ENCODE measurements around the gene ACTG1.
"Not testable (repeated sequence)": the region's sequence is repeated elsewhere in the genome, so short reads cannot be mapped to it uniquely, and the experiment has no call there.

Gene ACTG1

DNA sequence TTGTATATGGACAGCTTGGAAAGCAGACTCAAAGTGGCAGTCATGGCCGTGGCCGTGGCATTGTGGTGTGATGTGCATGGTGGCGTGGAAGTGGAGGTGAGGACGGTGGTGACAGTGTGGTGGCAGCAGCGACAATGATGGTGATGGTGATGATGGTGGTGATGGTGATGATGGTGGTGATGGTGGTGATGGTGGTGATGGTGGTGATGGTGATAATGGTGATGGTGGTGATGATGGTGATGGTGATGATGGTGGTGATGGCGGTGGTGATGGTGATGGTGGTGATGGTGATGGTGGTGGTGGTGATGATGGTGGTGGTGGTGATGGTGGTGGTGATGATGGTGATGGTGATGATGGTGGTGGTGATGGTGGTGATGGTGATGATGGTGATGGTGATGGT is 18.4 kb upstream of the ACTG1 start:
- H3K27me3 ChIP-seq (ENCODE audit: control insufficient read depth in 1 of 2, insufficient read depth in 2 of 2, low read length in 2 of 2): peaks cover 33 to 42% of the 10 kb centered on the region in 2 donors

DNA sequence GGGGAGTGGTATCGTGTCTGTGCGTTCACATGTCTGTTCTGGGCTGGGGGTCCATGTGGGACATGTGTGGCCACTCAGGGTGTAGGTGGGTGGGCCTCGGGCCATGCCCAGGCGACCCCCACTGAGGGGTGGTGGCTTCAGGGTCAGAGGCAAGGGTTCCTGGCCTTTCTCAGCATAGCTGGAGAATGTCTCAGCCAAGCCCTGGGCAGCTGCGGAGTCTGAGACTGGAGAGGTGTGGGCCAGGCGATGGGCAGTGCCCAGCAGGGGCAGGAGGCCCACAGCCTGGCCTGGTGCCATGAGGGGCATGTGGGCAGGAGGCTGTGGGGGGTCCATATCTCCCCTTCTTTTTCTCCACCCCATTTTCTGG is 16.8 kb upstream of the ACTG1 start:
- Histone ChIP-seq H3K27ac (ENCODE audit: low read length) (no peak overlapping the region), H3K27me3 (ENCODE audit: control insufficient read depth in 1 of 2, insufficient read depth in 2 of 2, low read length in 2 of 2) (peaks cover 34 to 41% of the 10 kb centered on the region in 2 donors), H3K36me3 (ENCODE audit: control insufficient read depth in 2 of 2, insufficient read depth in 2 of 2, low read length in 2 of 2) (no peaks in the 10 kb centered on the region), H3K4me3 (ENCODE audit: low read length in 2 of 2) (no peak overlapping the region), H3K4me1 (ENCODE audit: control insufficient read depth, insufficient read depth, low read length) (peaks cover 4% of the 10 kb centered on the region), H3K9ac (ENCODE audit: low read length in 2 of 2) (no peak overlapping the region), H3K9me3 (ENCODE audit: control insufficient read depth in 2 of 2, low read length in 2 of 2) (no peaks in the 10 kb centered on the region)

More for the DNA sequence above, 18.4 kb upstream of the ACTG1 start:
- H3K9ac ChIP-seq (ENCODE audit: low read length in 2 of 2); H3K27ac ChIP-seq (ENCODE audit: low read length); H3K4me3 ChIP-seq (ENCODE audit: low read length in 2 of 2); H3K4me1 ChIP-seq (ENCODE audit: control insufficient read depth, insufficient read depth, low read length); H3K9me3 ChIP-seq (ENCODE audit: control insufficient read depth in 2 of 2, low read length in 2 of 2); H3K36me3 ChIP-seq (ENCODE audit: control insufficient read depth in 2 of 2, insufficient read depth in 2 of 2, low read length in 2 of 2): not testable (repeated sequence)

DNA sequence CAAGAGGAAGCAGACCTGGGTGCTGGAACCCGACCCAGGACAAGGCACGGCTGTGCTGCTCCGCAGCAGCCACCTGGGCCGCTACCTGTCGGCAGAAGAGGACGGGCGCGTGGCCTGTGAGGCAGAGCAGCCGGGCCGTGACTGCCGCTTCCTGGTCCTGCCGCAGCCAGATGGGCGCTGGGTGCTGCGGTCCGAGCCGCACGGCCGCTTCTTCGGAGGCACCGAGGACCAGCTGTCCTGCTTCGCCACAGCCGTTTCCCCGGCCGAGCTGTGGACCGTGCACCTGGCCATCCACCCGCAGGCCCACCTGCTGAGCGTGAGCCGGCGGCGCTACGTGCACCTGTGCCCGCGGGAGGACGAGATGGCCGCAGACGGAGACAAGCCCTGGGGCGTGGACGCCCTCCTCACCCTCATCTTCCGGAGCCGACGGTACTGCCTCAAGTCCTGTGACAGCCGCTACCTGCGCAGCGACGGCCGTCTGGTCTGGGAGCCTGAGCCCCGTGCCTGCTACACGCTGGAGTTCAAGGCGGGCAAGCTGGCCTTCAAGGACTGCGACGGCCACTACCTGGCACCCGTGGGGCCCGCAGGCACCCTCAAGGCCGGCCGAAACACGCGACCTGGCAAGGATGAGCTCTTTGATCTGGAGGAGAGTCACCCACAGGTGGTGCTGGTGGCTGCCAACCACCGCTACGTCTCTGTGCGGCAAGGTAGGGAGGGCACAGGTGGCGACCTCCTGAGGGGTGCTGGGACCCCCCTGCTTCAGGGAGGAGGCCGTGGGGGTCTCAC is 16.2 kb upstream of the ACTG1 start:
- no peaks in the 10 kb centered on the region for H3K36me3 ChIP-seq (ENCODE audit: control insufficient read depth in 2 of 2, insufficient read depth in 2 of 2, low read length in 2 of 2)
- H3K27ac ChIP-seq (ENCODE audit: low read length): no peak overlapping the region
- H3K9ac ChIP-seq (ENCODE audit: low read length in 2 of 2): no peak overlapping the region
- peaks cover 6% of the 10 kb centered on the region for H3K4me1 ChIP-seq (ENCODE audit: control insufficient read depth, insufficient read depth, low read length)
- no peaks in the 10 kb centered on the region for H3K9me3 ChIP-seq (ENCODE audit: control insufficient read depth in 2 of 2, low read length in 2 of 2)
- H3K27me3 ChIP-seq (ENCODE audit: control insufficient read depth in 1 of 2, insufficient read depth in 2 of 2, low read length in 2 of 2): peaks cover 38 to 41% of the 10 kb centered on the region in 2 donors
- H3K4me3 ChIP-seq (ENCODE audit: low read length in 2 of 2): no peak overlapping the region

DNA sequence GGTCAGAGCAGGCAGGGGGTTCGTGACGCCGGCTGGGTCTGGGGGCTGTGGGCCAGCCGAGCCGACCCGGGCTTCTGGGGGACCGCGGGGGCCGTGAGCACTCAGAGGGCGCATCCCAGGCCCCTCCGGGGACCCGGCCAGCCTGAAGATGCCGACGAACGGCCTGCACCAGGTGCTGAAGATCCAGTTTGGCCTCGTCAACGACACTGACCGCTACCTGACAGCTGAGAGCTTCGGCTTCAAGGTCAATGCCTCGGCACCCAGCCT is 15.7 kb upstream of the ACTG1 start:
- Histone ChIP-seq H3K9ac (ENCODE audit: low read length in 2 of 2) (no peak overlapping the region), H3K27me3 (ENCODE audit: control insufficient read depth in 1 of 2, insufficient read depth in 2 of 2, low read length in 2 of 2) (peaks cover 42 to 43% of the 10 kb centered on the region in 2 donors), H3K36me3 (ENCODE audit: control insufficient read depth in 2 of 2, insufficient read depth in 2 of 2, low read length in 2 of 2) (no peaks in the 10 kb centered on the region), H3K9me3 (ENCODE audit: control insufficient read depth in 2 of 2, low read length in 2 of 2) (no peaks in the 10 kb centered on the region), H3K27ac (ENCODE audit: low read length) (no peak overlapping the region), H3K4me1 (ENCODE audit: control insufficient read depth, insufficient read depth, low read length) (peaks cover 11% of the 10 kb centered on the region), H3K4me3 (ENCODE audit: low read length in 2 of 2) (no peak overlapping the region)

DNA sequence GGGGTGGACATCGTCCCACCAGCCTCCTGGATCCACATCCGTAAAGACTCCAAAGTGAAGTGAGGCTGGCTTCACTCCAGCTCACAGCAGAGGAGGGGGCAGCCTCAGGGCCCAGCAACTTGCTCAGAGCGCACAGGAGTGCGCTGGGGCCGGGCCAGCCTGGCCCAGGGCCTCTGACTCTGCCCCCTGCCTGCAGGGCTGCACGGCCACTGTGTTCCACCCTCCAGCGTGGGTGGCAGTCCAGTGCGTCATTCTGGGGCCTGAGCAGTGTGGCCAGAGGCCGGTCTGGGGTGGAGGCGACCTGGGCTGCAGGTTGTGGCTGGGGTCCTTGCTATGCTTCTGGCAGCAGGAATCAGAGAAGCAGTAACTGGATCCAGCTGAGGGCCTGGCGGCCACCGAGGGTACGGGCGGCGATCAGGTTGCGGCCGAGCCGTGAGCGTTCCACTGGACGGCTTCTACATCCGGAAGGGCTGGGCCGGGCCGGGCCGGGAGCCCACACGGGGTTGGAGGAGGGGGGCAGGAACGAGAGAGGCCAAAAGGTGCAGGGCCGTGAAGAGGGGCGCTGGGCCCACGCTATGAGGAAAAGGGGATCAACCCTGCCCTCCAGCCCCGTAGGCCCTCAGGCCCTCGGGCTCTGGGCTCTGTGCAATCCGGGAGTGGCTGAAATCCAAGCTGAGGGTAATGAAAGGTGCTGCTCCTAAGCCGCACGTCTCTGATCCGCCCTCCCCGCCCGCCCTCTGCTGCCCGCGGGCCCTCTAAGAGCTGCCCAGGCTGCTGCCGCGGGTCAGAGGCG is 15.2 kb upstream of the ACTG1 start, which contains the start of gene FSCN2:
TSS of gene FSCN2 (plus strand) at position 787 of the 793 bp plus-strand sequence. CDS start 155 bp downstream, outside the sequence.
- Histone ChIP-seq H3K9me3 (ENCODE audit: control insufficient read depth in 2 of 2, low read length in 2 of 2) (no peaks in the 10 kb centered on the region), H3K36me3 (ENCODE audit: control insufficient read depth in 2 of 2, insufficient read depth in 2 of 2, low read length in 2 of 2) (no peaks in the 10 kb centered on the region), H3K9ac (ENCODE audit: low read length in 2 of 2) (no peak within 1 kb of the TSS), H3K27me3 (ENCODE audit: control insufficient read depth in 1 of 2, insufficient read depth in 2 of 2, low read length in 2 of 2) (peaks cover 43 to 48% of the 10 kb centered on the region in 2 donors), H3K27ac (ENCODE audit: low read length) (no peak within 1 kb of the TSS), H3K4me1 (ENCODE audit: control insufficient read depth, insufficient read depth, low read length) (peaks cover 13% of the 10 kb centered on the region), H3K4me3 (ENCODE audit: low read length in 2 of 2) (no peak within 1 kb of the TSS)

DNA sequence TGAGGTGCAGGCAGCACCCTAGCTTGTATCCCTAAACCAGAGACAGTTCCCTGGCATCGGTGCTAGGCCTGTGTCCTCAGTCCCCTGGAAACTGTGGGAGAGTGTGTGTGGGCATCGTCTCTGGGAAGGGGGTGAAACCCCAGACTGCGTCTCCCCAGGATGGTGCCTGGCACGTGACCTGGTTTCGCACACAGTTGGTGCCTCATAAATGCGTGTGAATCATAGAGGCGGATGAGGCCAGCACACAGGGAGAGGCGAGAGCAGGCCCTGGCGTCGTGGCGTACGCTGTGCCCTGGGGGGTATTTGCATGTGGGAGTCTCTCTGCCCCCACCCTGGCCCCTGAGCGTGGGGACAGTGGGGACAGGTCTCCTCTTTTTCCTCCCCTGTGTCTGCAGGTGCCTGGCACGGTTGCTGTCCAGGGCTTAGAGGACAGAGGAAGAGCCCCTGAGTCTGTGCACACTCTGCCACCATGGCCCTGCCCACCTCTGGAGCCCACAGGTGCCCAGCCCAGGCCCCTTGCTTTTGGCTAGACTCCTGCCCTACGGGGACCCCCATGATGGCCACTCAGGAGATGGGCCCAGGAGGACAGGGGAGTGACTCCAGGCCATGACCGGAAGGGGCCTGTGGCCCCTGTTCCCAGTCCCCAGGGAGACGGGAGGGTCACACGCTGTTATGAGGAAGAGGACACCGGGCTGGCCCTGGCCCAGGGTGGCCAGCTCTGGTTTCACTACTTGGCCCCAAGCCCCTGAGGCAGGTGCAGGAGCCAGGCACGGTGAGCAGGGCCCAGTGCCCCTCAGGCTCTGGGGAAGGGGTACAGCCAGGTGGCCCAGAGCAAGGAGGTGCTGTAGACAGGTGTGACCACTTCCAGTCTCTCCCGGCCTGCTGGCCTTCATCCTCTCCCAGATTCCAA is 14.3 kb upstream of the ACTG1 start:
- Histone ChIP-seq H3K36me3 (ENCODE audit: control insufficient read depth in 2 of 2, insufficient read depth in 2 of 2, low read length in 2 of 2) (no peaks in the 10 kb centered on the region), H3K9ac (ENCODE audit: low read length in 2 of 2) (no peak overlapping the region), H3K4me1 (ENCODE audit: control insufficient read depth, insufficient read depth, low read length) (peaks cover 13% of the 10 kb centered on the region), H3K9me3 (ENCODE audit: control insufficient read depth in 2 of 2, low read length in 2 of 2) (no peaks in the 10 kb centered on the region), H3K27ac (ENCODE audit: low read length) (no peak overlapping the region), H3K27me3 (ENCODE audit: control insufficient read depth in 1 of 2, insufficient read depth in 2 of 2, low read length in 2 of 2) (peaks cover 41 to 51% of the 10 kb centered on the region in 2 donors), H3K4me3 (ENCODE audit: low read length in 2 of 2) (no peak overlapping the region)

DNA sequence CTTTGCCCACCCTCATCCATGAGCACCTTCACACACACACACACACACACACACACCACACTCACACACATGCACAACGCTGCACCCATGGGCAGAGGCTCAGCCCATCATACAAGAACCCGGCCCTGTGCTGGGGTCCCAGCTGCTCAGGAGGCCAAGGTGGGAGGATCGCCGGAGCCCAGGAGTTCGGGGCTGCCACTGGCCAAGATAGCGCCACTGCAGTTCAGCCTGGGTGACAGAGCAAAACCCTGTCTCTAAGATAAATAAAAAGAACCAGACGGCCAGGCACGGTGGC is 12.2 kb upstream of the ACTG1 start:
- peaks cover 18% of the 10 kb centered on the region for H3K4me1 ChIP-seq (ENCODE audit: control insufficient read depth, insufficient read depth, low read length)
- H3K27me3 ChIP-seq (ENCODE audit: control insufficient read depth in 1 of 2, insufficient read depth in 2 of 2, low read length in 2 of 2): peaks cover 41 to 51% of the 10 kb centered on the region in 2 donors
- no peak overlapping the region for H3K27ac ChIP-seq (ENCODE audit: low read length)
- no peak overlapping the region for H3K9ac ChIP-seq (ENCODE audit: low read length in 2 of 2)
- H3K9me3 ChIP-seq (ENCODE audit: control insufficient read depth in 2 of 2, low read length in 2 of 2): no peaks in the 10 kb centered on the region
- no peak overlapping the region for H3K4me3 ChIP-seq (ENCODE audit: low read length in 2 of 2)
- no peaks in the 10 kb centered on the region for H3K36me3 ChIP-seq (ENCODE audit: control insufficient read depth in 2 of 2, insufficient read depth in 2 of 2, low read length in 2 of 2)

DNA sequence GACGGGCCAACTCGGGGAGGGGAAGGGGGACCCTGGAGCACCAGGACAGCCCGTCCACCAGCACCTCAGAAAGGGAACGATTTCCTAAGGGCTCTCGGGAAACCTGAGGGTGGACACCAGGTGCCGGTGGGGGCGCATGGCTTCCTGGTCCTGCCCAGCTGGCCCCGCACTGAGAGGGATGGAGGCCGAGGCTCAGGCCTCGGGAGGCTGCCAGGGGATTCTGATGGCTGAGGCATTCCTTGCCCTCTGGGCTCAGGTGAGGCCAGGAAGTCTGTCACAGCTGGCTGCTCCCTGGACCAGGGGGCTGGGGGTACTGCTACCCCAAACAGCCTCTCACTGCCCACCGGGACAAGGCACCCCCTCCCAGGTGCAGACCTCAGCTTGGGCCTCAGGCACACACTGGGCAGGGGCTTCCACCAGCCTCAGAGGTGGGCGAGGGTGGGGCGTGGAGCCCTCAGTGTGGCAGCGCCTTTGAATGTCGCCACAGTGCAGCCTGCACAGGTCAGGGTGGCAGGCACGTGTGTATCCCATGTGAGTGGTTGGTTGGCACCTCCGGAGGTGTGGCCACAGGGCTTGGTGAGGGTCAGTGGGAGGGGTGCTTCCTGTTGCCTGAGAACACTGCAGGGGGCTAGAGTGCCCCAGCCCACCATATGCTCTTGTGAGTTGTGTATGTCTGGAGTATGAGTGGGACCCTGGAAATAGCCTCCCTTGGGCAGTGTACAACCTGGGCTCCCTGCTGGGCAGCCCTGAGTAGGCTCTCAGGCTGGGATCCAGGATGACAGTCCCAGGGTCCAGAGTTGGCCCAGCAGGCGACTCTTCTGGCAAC is 11.7 kb upstream of the ACTG1 start:
- H3K36me3 ChIP-seq (ENCODE audit: control insufficient read depth in 2 of 2, insufficient read depth in 2 of 2, low read length in 2 of 2): no peaks in the 10 kb centered on the region
- no peak overlapping the region for H3K4me3 ChIP-seq (ENCODE audit: low read length in 2 of 2)
- peaks cover 24% of the 10 kb centered on the region for H3K4me1 ChIP-seq (ENCODE audit: control insufficient read depth, insufficient read depth, low read length)
- H3K27me3 ChIP-seq (ENCODE audit: control insufficient read depth in 1 of 2, insufficient read depth in 2 of 2, low read length in 2 of 2): peaks cover 41 to 51% of the 10 kb centered on the region in 2 donors
- no peak overlapping the region for H3K27ac ChIP-seq (ENCODE audit: low read length)
- H3K9me3 ChIP-seq (ENCODE audit: control insufficient read depth in 2 of 2, low read length in 2 of 2): no peaks in the 10 kb centered on the region
- H3K9ac ChIP-seq (ENCODE audit: low read length in 2 of 2): no peak overlapping the region

DNA sequence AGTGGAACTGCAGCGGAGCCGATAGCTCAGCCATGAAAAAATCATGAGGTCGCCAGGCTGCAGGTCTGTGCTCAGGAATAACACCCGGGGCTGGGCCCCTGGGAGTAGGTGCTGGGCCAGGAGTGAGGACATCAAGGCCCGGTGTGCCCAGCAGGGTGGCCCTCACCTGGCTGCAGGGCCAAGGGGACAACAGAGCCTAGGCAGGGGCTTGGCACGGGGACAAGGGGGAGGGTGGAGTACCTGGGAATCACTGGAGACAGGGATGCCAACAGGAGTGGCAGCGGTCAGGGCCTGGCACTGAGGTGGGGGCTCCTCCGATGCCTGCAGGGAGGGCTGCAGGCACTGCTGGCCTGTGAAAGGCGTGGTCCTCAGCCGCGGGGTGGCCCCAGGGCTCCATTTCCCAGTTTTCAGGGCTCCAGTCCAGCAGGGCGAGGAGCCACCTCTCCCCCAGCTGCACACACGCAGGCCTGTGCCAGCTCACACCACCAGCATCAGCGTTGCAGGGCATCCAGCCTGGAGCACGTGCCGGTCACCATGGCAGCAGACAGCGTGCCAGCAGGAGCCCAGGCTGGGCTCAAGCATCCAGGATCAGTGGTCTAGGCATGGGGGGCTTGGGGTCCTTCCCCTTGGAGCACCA is 10.9 kb upstream of the ACTG1 start:
- no peak overlapping the region for H3K27ac ChIP-seq (ENCODE audit: low read length)
- H3K4me3 ChIP-seq (ENCODE audit: low read length in 2 of 2): no peak overlapping the region
- peaks cover 38 to 46% of the 10 kb centered on the region in 2 donors for H3K27me3 ChIP-seq (ENCODE audit: control insufficient read depth in 1 of 2, insufficient read depth in 2 of 2, low read length in 2 of 2)
- peaks cover 31% of the 10 kb centered on the region for H3K4me1 ChIP-seq (ENCODE audit: control insufficient read depth, insufficient read depth, low read length)
- H3K36me3 ChIP-seq (ENCODE audit: control insufficient read depth in 2 of 2, insufficient read depth in 2 of 2, low read length in 2 of 2): no peaks in the 10 kb centered on the region
- H3K9me3 ChIP-seq (ENCODE audit: control insufficient read depth in 2 of 2, low read length in 2 of 2): no peaks in the 10 kb centered on the region
- no peak overlapping the region for H3K9ac ChIP-seq (ENCODE audit: low read length in 2 of 2)

Data from stomach smooth muscle (tissue), 2 donors.